HepG2 (cell line): ENCODE results near the gene CPT1A. TPM values are rescaled to one million over a fixed set of nuclear protein-coding genes. Genes with fewer than 3 reads are reported as not detected.

Experiments
- ARNT2 ChIP-seq: sonication (generic); formaldehyde crosslinking; IDR thresholded peaks from 2 replicates; pipeline ENCODE4 v1.8.0; 2022; ENCODE audit warnings: mild to moderate bottlenecking, low read depth, missing genetic modification reagents, moderate library complexity
- CCDC6 ChIP-seq: sonication (generic); formaldehyde crosslinking; IDR thresholded peaks from 2 replicates; pipeline ENCODE4 v1.8.1; 2022; ENCODE audit warnings: mild to moderate bottlenecking, missing genetic modification reagents, moderate library complexity
- EEA1 ChIP-seq: sonication (generic); formaldehyde crosslinking; IDR thresholded peaks from 2 replicates; pipeline ENCODE4 v1.5.1; 2020; ENCODE audit warnings: mild to moderate bottlenecking, missing genetic modification reagents, borderline replicate concordance
- ESRRA ChIP-seq: sonication (generic); formaldehyde crosslinking; IDR thresholded peaks from 2 replicates; pipeline ENCODE4 v1.5.1; 2020; ENCODE audit warnings: mild to moderate bottlenecking, low read depth, missing genetic modification reagents
- FOXP1 ChIP-seq, 2 experiments: fragments of 450-650 bp in 1 of 2; IDR thresholded peaks; 2 replicates each; pipeline ENCODE4 v1.6.1; 2017 to 2018; ENCODE audit warnings: antibody characterized with exemption in 1 of 2
- HNRNPLL ChIP-seq: fragments of 200-400 bp; formaldehyde crosslinking; IDR thresholded peaks from 2 replicates; pipeline ENCODE4 v1.6.1; 2017; ENCODE audit warnings: mild to moderate bottlenecking, low read depth, low read length; ENCODE audit not compliant: poor library complexity, severe bottlenecking
- IKZF5 ChIP-seq: IDR thresholded peaks from 2 replicates; pipeline ENCODE4 v1.6.1; 2018; ENCODE audit warnings: missing genetic modification reagents, mild to moderate bottlenecking, missing compliant biosample characterization
- ISX ChIP-seq: sonication (generic); formaldehyde crosslinking; conservative IDR thresholded peaks from 2 replicates; pipeline ENCODE4 v1.5.0; 2020; ENCODE audit warnings: missing genetic modification reagents
- NCOA1 ChIP-seq: sonication (generic); formaldehyde crosslinking; IDR thresholded peaks from 2 replicates; pipeline ENCODE4 v1.9.0; 2021; ENCODE audit warnings: missing genetic modification reagents
- NR0B2 ChIP-seq: sonication (generic); formaldehyde crosslinking; IDR thresholded peaks from 2 replicates; pipeline ENCODE4 v1.4.0; 2020; ENCODE audit warnings: mild to moderate bottlenecking, missing genetic modification reagents
- PHF20 ChIP-seq: sonication (generic); formaldehyde crosslinking; IDR thresholded peaks from 2 replicates; pipeline ENCODE4 v1.5.0; 2020; ENCODE audit warnings: mild to moderate bottlenecking, missing genetic modification reagents
- REXO4 ChIP-seq: sonication (generic); formaldehyde crosslinking; IDR thresholded peaks from 2 replicates; pipeline ENCODE4 v1.8.0; 2022; ENCODE audit warnings: missing genetic modification reagents, mild to moderate bottlenecking, borderline replicate concordance
- SMC3 ChIP-seq: IDR thresholded peaks from 2 replicates; pipeline ENCODE4 v1.6.1; 2011; ENCODE audit warnings: low read length, improper control_type of control experiment
- SPEN ChIP-seq: sonication (generic); formaldehyde crosslinking; IDR thresholded peaks from 2 replicates; pipeline ENCODE4 v1.5.1; 2020; ENCODE audit warnings: low read depth, mild to moderate bottlenecking, missing genetic modification reagents
- THAP11 ChIP-seq: IDR thresholded peaks from 2 replicates; pipeline ENCODE4 v1.6.1; 2016; ENCODE audit warnings: missing biosample characterization, missing genetic modification reagents
- WIZ ChIP-seq: sonication (generic); formaldehyde crosslinking; IDR thresholded peaks from 2 replicates; pipeline ENCODE4 v1.5.1; 2020; ENCODE audit warnings: mild to moderate bottlenecking, missing genetic modification reagents
- ZGPAT ChIP-seq: IDR thresholded peaks from 2 replicates; pipeline ENCODE4 v1.6.1; 2016; ENCODE audit warnings: mild to moderate bottlenecking
- ZNF235 ChIP-seq: sonication (generic); formaldehyde crosslinking; IDR thresholded peaks from 2 replicates; pipeline ENCODE4 v1.8.1; 2023; ENCODE audit warnings: mild to moderate bottlenecking, missing genetic modification reagents, borderline replicate concordance
- ZNF547 ChIP-seq: sonication (generic); formaldehyde crosslinking; IDR thresholded peaks from 2 replicates; pipeline ENCODE4 v1.5.1; 2020; ENCODE audit warnings: mild to moderate bottlenecking, missing genetic modification reagents
- ZNF672 ChIP-seq: sonication (generic); formaldehyde crosslinking; IDR thresholded peaks from 2 replicates; pipeline ENCODE4 v1.8.1; 2022; ENCODE audit warnings: missing genetic modification reagents
- ZNF761 ChIP-seq: sonication (generic); formaldehyde crosslinking; conservative IDR thresholded peaks from 2 replicates; pipeline ENCODE4 v1.4.0; 2020; ENCODE audit warnings: mild to moderate bottlenecking, missing genetic modification reagents
- polyA plus RNA-seq, 8 experiments: library from polyadenylated mRNA; depleted of rRNA in 3 of 8; stranded (reverse) in 7 of 8; unstranded in 1 of 8; fragments of >200 nt; fragmentation: Illumina TruSeq in 4 of 8; extraction: Trizol in 4 of 8; gene quantifications; 2 replicates each; pipeline versions ENCODE4 v1.2.1 to v1.2.3, GENCODE V29; 2011 to 2016; ENCODE audit warnings: low read depth in 4 of 8, missing spikeins in 1 of 8, mixed read lengths in 1 of 8; ENCODE audit not compliant: insufficient read depth in 1 of 8
- total RNA-seq, 5 experiments: library from RNA; depleted of rRNA; stranded (reverse); fragments of >200 nt; fragmentation: Illumina TruSeq; extraction: Trizol; gene quantifications; 2 replicates each; pipeline ENCODE4 v1.2.3, GENCODE V29; 2016; ENCODE audit warnings: low read depth in 1 of 5
- TF ChIP-seq, protein P1 (sequence below): sonication (generic); formaldehyde crosslinking; IDR thresholded peaks from 2 replicates; pipeline ENCODE4 v1.5.1; 2020; ENCODE audit warnings: missing genetic modification reagents, mild to moderate bottlenecking, borderline replicate concordance

The CPT1A gene
- total and polyA plus RNA-seq, 2 of the 13 experiments (the other 11 are each of a cell fraction or from before 2014, with no cell fraction given), result 7.0 to 7.1 TPM

DNA sequence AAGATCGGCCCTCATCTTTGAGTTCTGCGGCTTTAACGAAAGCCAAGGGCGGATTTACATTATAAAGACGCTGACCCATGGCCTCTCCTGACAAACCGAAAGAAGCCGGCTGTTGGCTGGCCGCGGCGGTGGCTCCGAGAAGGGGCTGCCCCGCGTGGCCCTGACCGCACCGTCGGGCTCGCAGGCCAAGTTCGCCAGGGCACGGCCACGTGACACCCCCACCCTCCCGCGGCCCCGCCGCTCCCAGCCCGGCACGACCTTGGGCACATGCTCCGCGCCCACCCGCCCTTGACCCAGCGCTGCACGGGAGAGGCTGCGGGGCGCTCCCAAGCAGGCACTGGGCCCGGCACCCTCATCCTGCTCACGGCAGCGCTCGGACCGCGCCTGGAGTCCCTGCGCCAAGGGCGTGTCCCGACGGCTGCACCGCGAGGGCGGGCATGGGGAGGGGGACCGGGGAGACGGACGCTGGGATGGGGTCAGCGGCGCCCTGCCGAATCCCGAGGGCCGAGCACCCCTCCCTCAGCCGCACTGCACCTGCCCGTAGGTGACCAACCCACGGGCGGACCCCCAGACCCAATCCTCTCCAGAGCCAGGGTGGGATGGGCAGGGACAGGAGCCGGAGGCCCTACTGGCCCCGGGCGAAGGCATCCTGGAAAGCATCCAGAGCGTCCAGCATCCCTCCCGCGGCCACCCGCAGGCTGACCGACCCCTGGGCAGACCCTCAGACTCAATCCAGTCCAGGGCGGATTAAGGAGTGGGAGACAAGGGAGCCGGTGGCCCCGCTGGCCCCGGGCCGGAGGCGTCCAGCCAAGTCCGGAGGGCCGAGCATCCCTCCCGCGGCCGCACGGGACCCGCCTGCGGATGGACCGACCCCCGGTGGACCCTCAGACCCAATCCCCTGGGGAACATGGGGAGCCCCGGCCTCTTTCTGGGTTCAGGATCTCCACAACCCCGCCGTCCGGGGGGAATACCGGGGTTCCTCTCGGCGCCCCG is 759 bp downstream of the CPT1A start (continued):
- peak; percentile 29; the same call in 1 of the 2 replicates for TF ChIP-seq NR0B2 (CRISPR knock-in tag)
- peak; percentile 49 for TF ChIP-seq THAP11 (CRISPR knock-in tag)
- 0 out of 2 replicates have a peak, but pooled peaks have one; percentile 29 for TF ChIP-seq REXO4 (CRISPR knock-in tag)
- no peak for TF ChIP-seq ZNF761
- TF ChIP-seq ZNF235 (CRISPR knock-in tag), result no peak
- 0 out of 2 replicates have a peak, but pooled peaks have one; percentile 27 for TF ChIP-seq ZNF547
- peak; percentile 69 for TF ChIP-seq SPEN (CRISPR knock-in tag)
- TF ChIP-seq HNRNPLL, result peak; percentile 66
- no peak for TF ChIP-seq PHF20 (CRISPR knock-in tag)
- 0 out of 2 replicates have a peak, but pooled peaks have one; percentile 16 for TF ChIP-seq CCDC6 (CRISPR knock-in tag)
- TF ChIP-seq, protein P1, sequence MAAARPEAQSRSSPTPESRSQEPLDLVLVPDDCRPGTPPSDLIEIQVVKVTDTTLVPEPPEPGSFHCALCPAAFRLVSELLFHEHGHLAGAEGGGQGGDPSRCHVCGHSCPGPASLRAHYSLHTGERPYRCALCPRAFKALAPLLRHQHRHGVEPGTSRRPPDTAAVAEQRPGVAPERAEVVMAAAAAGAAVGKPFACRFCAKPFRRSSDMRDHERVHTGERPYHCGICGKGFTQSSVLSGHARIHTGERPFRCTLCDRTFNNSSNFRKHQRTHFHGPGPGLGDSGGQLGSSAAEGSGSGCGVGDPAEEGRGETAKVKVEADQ (CRISPR knock-in tag), result no peak
- TF ChIP-seq ISX (CRISPR knock-in tag), result no peak
- TF ChIP-seq NCOA1, result 0 out of 2 replicates have a peak, but pooled peaks have one; percentile 47
- TF ChIP-seq ZNF672, result peak; percentile 31; the same call in 1 of the 2 replicates
- TF ChIP-seq SMC3, result no peak
- 0 out of 2 replicates have a peak, but pooled peaks have one; percentile 33 for TF ChIP-seq EEA1 (CRISPR knock-in tag)
- TF ChIP-seq IKZF5, result 0 out of 2 replicates have a peak, but pooled peaks have one; percentile 42
- no peak for TF ChIP-seq ARNT2 (CRISPR knock-in tag)
- no peak for TF ChIP-seq WIZ (CRISPR knock-in tag)
- peak; percentile 45; the same call in 1 of the 2 replicates for TF ChIP-seq ESRRA (CRISPR knock-in tag)
- no peak for TF ChIP-seq FOXP1 (IDR thresholded peaks at IDR 0.05)
- TF ChIP-seq FOXP1 (CRISPR knock-in tag; IDR thresholded peaks at IDR 0.05), result 0 out of 2 replicates have a peak, but pooled peaks have one; percentile 14
- peak; percentile 55; the same call in 1 of the 2 replicates for TF ChIP-seq ZGPAT (CRISPR knock-in tag)
